OCI-LY7 (cell line): ENCODE data around the gene LMX1B. TPM values are rescaled to one million over a fixed set of nuclear protein-coding genes. Genes with fewer than 3 reads are reported as not detected.

Experiments
- BruUV-seq: library from RNA; stranded (reverse); fragments of 400-500 nt; replicated peaks from 2 replicates; lab custom pipeline; 2021; lab: Mats Ljungman, UMichigan
- CTCF ChIA-PET: fragments of 300-600 bp; sonication (Branson Sonifier 250); formaldehyde crosslinking; loops from one replicate; lab custom pipeline; 2022; ENCODE audit warnings: antibody characterized with exemption; ENCODE audit not compliant: unreplicated experiment; lab: Charles Lee
- POLR2A ChIA-PET: fragments of 300-600 bp; sonication (Branson Sonifier 250); formaldehyde crosslinking; loops from one replicate; lab custom pipeline; 2022; ENCODE audit warnings: antibody characterized with exemption; lab: Charles Lee
- DNase-seq: peaks from one replicate; pipeline ENCODE4 v3.0.0-alpha.2; 2015; ENCODE audit warnings: low spot score
- H2AFZ ChIP-seq: fragments of 200-600 bp; sonication (generic), shearing (Covaris generic); 2 replicates; pipeline ENCODE4 v1.6.1; 2014; ENCODE audit warnings: mild to moderate bottlenecking, antibody characterized with exemption, low read length, moderate library complexity
- H3K27ac ChIP-seq: fragments of 200-600 bp; sonication (generic); 2 replicates; pipeline ENCODE4 v1.5.1; 2014; ENCODE audit warnings: mixed run types, low read depth, mild to moderate bottlenecking, moderate library complexity, low read length, inconsistent platforms; ENCODE audit not compliant: poor library complexity, severe bottlenecking
- H3K36me3 ChIP-seq: fragments of 200-600 bp; sonication (generic); 2 replicates; pipeline ENCODE4 v1.6.1; 2014; ENCODE audit warnings: mild to moderate bottlenecking, antibody characterized with exemption, low read length, moderate library complexity, mixed read lengths; ENCODE audit not compliant: insufficient read depth
- H3K4me1 ChIP-seq: fragments of 200-600 bp; sonication (generic); 2 replicates; pipeline ENCODE4 v1.5.1; 2014; ENCODE audit warnings: mild to moderate bottlenecking, low read length; ENCODE audit not compliant: insufficient read depth, poor library complexity, severe bottlenecking
- H3K4me2 ChIP-seq: fragments of 200-600 bp; sonication (generic); 2 replicates; pipeline ENCODE4 v1.6.1; 2014; ENCODE audit warnings: mild to moderate bottlenecking, low read length
- H3K4me3 ChIP-seq: fragments of 200-600 bp; sonication (generic); 2 replicates; pipeline ENCODE4 v1.5.1; 2014; ENCODE audit warnings: mild to moderate bottlenecking, low read depth, low read length; ENCODE audit not compliant: poor library complexity, severe bottlenecking
- H3K79me2 ChIP-seq: fragments of 200-600 bp; sonication (generic); 2 replicates; pipeline ENCODE4 v1.6.1; 2016; ENCODE audit warnings: low read depth, mild to moderate bottlenecking, low read length, moderate library complexity, mixed read lengths; ENCODE audit not compliant: insufficient read depth
- H3K9me2 ChIP-seq: fragments of 200-600 bp; sonication (generic); 2 replicates; pipeline ENCODE4 v1.6.1; 2016; ENCODE audit warnings: mild to moderate bottlenecking, low read length, mixed read lengths; ENCODE audit not compliant: insufficient read depth
- H3K9me3 ChIP-seq: fragments of 200-600 bp; sonication (generic); 2 replicates; pipeline ENCODE4 v1.6.1; 2014; ENCODE audit warnings: mild to moderate bottlenecking, mixed run types, low read length, mixed read lengths
- H4K20me1 ChIP-seq: fragments of 200-600 bp; sonication (generic); 2 replicates; pipeline ENCODE4 v1.6.1; 2014; ENCODE audit warnings: mild to moderate bottlenecking, antibody characterized with exemption, low read length, moderate library complexity, mixed read lengths; ENCODE audit not compliant: insufficient read depth
- EZH2phosphoT487 ChIP-seq: fragments of 200-600 bp; sonication (generic); IDR thresholded peaks from 2 replicates; pipeline ENCODE4 v1.6.1; 2018; ENCODE audit warnings: low read depth, borderline replicate concordance, mild to moderate bottlenecking, mixed run types, antibody characterized with exemption, low read length, moderate library complexity, mixed read lengths
- intact Hi-C: fragments of 100-400 bp; cut with micrococcal nuclease; formaldehyde crosslinking; loops from one replicate; pipeline ENCODE4 v1.10.0; 2022; ENCODE audit not compliant: unreplicated experiment
- total RNA-seq, 2 experiments: library from RNA; depleted of rRNA in 1 of 2; stranded (reverse); fragments of >200 nt in 1 of 2; shearing (Covaris generic) in 1 of 2; gene quantifications; 2 replicates each; pipeline ENCODE4 v1.2.3, GENCODE V29; 2014 to 2022
- TF ChIP-seq, protein P1 (sequence below): fragments of 200-600 bp; sonication (generic); conservative IDR thresholded peaks from 2 replicates; pipeline ENCODE4 v1.5.1; 2014; ENCODE audit warnings: mild to moderate bottlenecking, antibody characterized with exemption, low read length, moderate library complexity, mixed read lengths

Gene LMX1B
- total RNA-seq, 2 experiments from 2014 or later, result not detected

DNA sequence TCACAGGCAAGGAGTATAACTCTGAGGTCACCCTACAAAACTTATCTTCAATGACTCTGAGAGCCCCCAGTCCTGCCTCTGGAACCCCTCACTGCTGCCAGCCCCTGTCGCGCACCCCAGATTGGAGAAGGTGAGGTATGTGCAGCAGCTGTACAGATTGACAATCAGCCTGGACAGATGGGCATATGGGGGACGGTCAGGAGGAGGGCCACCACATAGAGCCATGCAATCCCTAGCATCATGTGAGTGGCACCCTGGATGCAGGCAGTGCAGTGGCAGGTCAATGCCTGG lies 90.1 kb downstream of the LMX1B start:
- Histone ChIP-seq H2AFZ (no peak overlapping the region), H3K79me2 (no peaks in the 10 kb centered on the region), H3K4me2 (no peak overlapping the region), H3K27ac (no peak overlapping the region), H4K20me1 (no peaks in the 10 kb centered on the region), H3K9me2 (no peaks in the 10 kb centered on the region), H3K36me3 (no peaks in the 10 kb centered on the region), H3K4me3 (no peak overlapping the region), H3K9me3 (no peaks in the 10 kb centered on the region), H3K4me1 (no peaks in the 10 kb centered on the region)
- CTCF ChIA-PET, result no interaction called here
- TF ChIP-seq EZH2phosphoT487, result no peak
- TF ChIP-seq, protein P1, sequence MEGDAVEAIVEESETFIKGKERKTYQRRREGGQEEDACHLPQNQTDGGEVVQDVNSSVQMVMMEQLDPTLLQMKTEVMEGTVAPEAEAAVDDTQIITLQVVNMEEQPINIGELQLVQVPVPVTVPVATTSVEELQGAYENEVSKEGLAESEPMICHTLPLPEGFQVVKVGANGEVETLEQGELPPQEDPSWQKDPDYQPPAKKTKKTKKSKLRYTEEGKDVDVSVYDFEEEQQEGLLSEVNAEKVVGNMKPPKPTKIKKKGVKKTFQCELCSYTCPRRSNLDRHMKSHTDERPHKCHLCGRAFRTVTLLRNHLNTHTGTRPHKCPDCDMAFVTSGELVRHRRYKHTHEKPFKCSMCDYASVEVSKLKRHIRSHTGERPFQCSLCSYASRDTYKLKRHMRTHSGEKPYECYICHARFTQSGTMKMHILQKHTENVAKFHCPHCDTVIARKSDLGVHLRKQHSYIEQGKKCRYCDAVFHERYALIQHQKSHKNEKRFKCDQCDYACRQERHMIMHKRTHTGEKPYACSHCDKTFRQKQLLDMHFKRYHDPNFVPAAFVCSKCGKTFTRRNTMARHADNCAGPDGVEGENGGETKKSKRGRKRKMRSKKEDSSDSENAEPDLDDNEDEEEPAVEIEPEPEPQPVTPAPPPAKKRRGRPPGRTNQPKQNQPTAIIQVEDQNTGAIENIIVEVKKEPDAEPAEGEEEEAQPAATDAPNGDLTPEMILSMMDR, result no peak
- BruUV-seq, result no TSS peak
- POLR2A ChIA-PET, result no interaction called here
- DNase-seq, result no peak
- intact Hi-C loops, result no loop called here

DNA sequence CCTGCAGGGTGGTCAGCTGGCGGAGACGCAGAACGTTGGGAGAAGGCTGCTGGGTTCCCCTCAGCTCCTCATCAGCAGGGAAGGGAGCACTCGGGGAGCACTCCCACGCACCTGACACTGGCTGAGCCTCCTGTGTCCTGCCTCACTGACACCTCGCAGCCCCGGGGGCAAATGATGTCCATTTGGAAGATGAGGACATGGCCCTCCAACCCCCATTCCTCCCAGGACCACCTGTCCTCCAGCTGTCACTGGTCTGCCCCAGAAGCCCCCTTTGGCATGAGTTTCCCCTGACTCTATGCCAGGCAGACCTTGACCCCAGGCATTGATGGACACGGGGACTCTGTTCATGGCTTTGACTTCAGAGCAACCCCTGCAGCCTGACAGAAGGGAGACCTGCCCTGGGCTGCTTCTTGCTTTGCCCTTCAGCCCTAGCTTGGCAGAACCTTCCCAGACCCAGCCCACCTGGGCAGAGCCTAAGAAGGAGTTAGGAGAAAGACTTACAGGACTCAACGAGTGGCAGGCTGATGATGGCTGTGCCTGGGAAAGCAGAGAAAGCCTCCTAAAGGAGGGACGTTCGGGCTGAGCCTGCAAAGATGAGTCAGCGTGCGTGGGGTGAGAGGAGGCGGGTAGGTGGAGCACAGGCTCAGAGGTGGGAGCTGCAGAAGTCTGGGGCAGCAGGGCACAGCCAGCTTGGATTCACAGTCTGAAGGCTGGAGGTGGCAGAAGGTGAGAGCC lies 90.6 kb downstream of the LMX1B start:
- no TSS peak for BruUV-seq
- Histone ChIP-seq H3K4me3 (no peak overlapping the region), H3K27ac (no peak overlapping the region), H2AFZ (no peak overlapping the region), H3K79me2 (no peaks in the 10 kb centered on the region), H3K4me2 (no peak overlapping the region), H3K36me3 (no peaks in the 10 kb centered on the region), H3K4me1 (no peaks in the 10 kb centered on the region), H4K20me1 (no peaks in the 10 kb centered on the region), H3K9me3 (no peaks in the 10 kb centered on the region), H3K9me2 (no peaks in the 10 kb centered on the region)
- TF ChIP-seq, protein P1, result no peak
- no peak for TF ChIP-seq EZH2phosphoT487
- DNase-seq, result no peak
- POLR2A ChIA-PET, result no interaction called here
- intact Hi-C loops, result no loop called here
- CTCF ChIA-PET, result no interaction called here

DNA sequence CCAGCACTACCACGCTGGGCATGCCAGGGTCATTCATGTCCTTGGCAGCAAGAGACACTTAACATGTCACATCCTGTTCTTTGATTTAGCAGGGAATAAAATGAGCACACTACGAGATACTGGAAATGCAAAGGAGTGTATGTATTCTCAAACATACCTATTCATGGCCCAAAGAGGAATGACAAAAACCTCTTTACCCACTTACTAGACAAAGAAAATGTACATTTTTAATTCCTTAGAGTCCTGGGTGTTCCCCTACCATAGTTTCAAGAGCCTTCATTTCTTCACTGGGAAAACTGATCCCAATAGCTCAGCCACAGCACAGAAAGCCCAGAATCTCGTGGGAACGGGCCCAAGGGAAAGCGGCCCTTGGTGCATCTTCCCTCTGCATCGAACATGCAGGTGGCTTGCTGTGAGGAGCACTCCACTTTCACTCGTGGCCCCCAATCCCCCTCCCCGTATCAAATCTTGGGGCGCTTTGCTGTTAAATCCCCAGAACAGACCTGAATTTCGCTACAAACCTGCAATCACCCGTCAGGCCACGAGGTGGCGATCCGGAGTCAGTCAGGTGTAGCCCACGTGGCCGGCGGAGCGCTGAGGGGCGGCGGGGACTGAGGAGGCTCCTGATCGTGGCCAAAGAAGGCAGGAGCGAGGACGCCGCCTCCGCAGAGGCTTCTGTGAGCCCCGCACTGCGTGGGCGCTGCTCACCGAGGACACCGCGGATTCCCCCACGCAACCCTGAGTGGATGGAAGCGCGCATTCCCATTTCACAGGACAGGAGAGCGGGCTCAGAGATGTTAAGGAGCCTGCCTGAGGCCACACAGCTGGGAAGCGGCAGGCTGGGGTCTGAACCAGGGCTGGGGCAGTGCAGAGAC lies 91.4 kb downstream of the LMX1B start:
- H3K4me1 ChIP-seq, result no peaks in the 10 kb centered on the region
- peak overlapping the region; percentile 54 for H3K4me2 ChIP-seq
- H3K9me3 ChIP-seq, result no peaks in the 10 kb centered on the region
- H3K4me3 ChIP-seq, result no peak overlapping the region
- no peak for TF ChIP-seq EZH2phosphoT487
- TF ChIP-seq, protein P1, result peak; percentile 86
- DNase-seq, result peak; percentile 79
- no peaks in the 10 kb centered on the region for H3K9me2 ChIP-seq
- POLR2A ChIA-PET, result interaction anchor here (0.6 to 1.5 kb wide), 3 partner anchors 28 to 738 kb away, joined by 3 to 5 read pairs (median 4); no protein-coding TSS in a partner anchor
- no peak overlapping the region for H2AFZ ChIP-seq
- H3K27ac ChIP-seq, result no peak overlapping the region
- H3K79me2 ChIP-seq, result no peaks in the 10 kb centered on the region
- no TSS peak for BruUV-seq
- intact Hi-C loops, result loop anchor here (1.0 kb wide), 1 partner anchor 77 kb away; no protein-coding TSS in a partner anchor
- no peaks in the 10 kb centered on the region for H3K36me3 ChIP-seq
- CTCF ChIA-PET, result no interaction called here
- H4K20me1 ChIP-seq, result no peaks in the 10 kb centered on the region
